Liver (tissue), 9 donors: ENCODE results near the gene ERN1. TPM values are rescaled to one million over a fixed set of nuclear protein-coding genes. Genes with fewer than 3 reads are reported as not detected.
A peak's percentile ranks its signal among the peaks of the same experiment; 100 is the strongest.

Experiments
- DNase-seq: peaks from one replicate; pipeline ENCODE4 v3.0.0-alpha.2; 2017; ENCODE audit warnings: low spot score
- H3K27ac ChIP-seq, 2 donors: one replicate each; pipeline ENCODE4 v1.7.0; 2013; ENCODE audit warnings: inconsistent platforms in 2 of 2, low read length in 2 of 2, control low read depth in 1 of 2, low read depth in 1 of 2, mild to moderate bottlenecking in 1 of 2
- H3K27me3 ChIP-seq, 4 donors: one replicate each; pipeline versions ENCODE4 v1.6.1 to v1.7.0; 2013; ENCODE audit warnings: low read length in 3 of 4, inconsistent platforms in 1 of 4, mild to moderate bottlenecking in 1 of 4, moderate library complexity in 1 of 4; ENCODE audit not compliant: control insufficient read depth in 4 of 4, insufficient read depth in 4 of 4
- H3K36me3 ChIP-seq, 4 donors: one replicate each; pipeline versions ENCODE4 v1.6.1 to v1.7.0; 2013; ENCODE audit warnings: low read length in 3 of 4, mild to moderate bottlenecking in 3 of 4, low read depth in 1 of 4, moderate library complexity in 1 of 4; ENCODE audit not compliant: control insufficient read depth in 4 of 4, insufficient read depth in 3 of 4
- H3K4me1 ChIP-seq, 4 donors: one replicate each; pipeline versions ENCODE4 v1.6.1 to v1.7.0; 2013; ENCODE audit warnings: low read length in 3 of 4, mild to moderate bottlenecking in 3 of 4, moderate library complexity in 1 of 4; ENCODE audit not compliant: control insufficient read depth in 4 of 4, insufficient read depth in 4 of 4
- H3K4me3 ChIP-seq, 3 donors: one replicate each; pipeline versions ENCODE4 v1.6.1 to v1.7.0; 2013; ENCODE audit warnings: low read length in 3 of 3, control low read depth in 1 of 3, low read depth in 1 of 3, mild to moderate bottlenecking in 1 of 3
- H3K9ac ChIP-seq, 2 donors: one replicate each; pipeline ENCODE4 v1.7.0; 2013; ENCODE audit warnings: low read length in 2 of 2, mild to moderate bottlenecking in 2 of 2, moderate library complexity in 2 of 2, control low read depth in 1 of 2, low read depth in 1 of 2
- H3K9me3 ChIP-seq, 4 donors: one replicate each; pipeline versions ENCODE4 v1.6.1 to v1.7.0; 2013; ENCODE audit warnings: low read length in 3 of 4; ENCODE audit not compliant: control insufficient read depth in 4 of 4
- ATF3 ChIP-seq: IDR thresholded peaks from 2 replicates; pipeline ENCODE4 v1.6.1; 2016; ENCODE audit warnings: antibody characterized with exemption
- CTCF ChIP-seq: fragments of 150-350 bp; IDR thresholded peaks from 2 replicates; pipeline ENCODE4 v1.5.1; 2017; ENCODE audit warnings: improper control_type of control experiment, low read depth, low read length; ENCODE audit not compliant: missing input control
- EGR1 ChIP-seq, 2 donors: IDR thresholded peaks; 2 replicates each; pipeline ENCODE4 v1.6.1; 2016 to 2018; ENCODE audit warnings: antibody characterized with exemption in 2 of 2, low read depth in 2 of 2
- FOXA1 ChIP-seq: IDR thresholded peaks from 2 replicates; pipeline ENCODE4 v1.6.1; 2016; ENCODE audit warnings: antibody characterized with exemption
- FOXA2 ChIP-seq: IDR thresholded peaks from 2 replicates; pipeline ENCODE4 v1.6.1; 2016; ENCODE audit warnings: antibody characterized with exemption
- GABPA ChIP-seq, 2 donors: IDR thresholded peaks in 1 of 2; conservative IDR thresholded peaks in 1 of 2; 2 replicates each; pipeline ENCODE4 v1.6.1; 2016; ENCODE audit warnings: antibody characterized with exemption in 2 of 2, mild to moderate bottlenecking in 1 of 2, moderate library complexity in 1 of 2
- HNF4A ChIP-seq, 2 donors: conservative IDR thresholded peaks; 2 replicates each; pipeline ENCODE4 v1.6.1; 2016; ENCODE audit warnings: antibody characterized with exemption in 2 of 2, mild to moderate bottlenecking in 2 of 2
- HNF4G ChIP-seq: IDR thresholded peaks from 2 replicates; pipeline ENCODE4 v1.6.1; 2016; ENCODE audit warnings: antibody characterized with exemption
- JUND ChIP-seq, 2 donors: IDR thresholded peaks; 2 replicates each; pipeline ENCODE4 v1.6.1; 2016; ENCODE audit warnings: antibody characterized with exemption in 2 of 2
- NR2F2 ChIP-seq: IDR thresholded peaks from 2 replicates; pipeline ENCODE4 v1.6.1; 2016; ENCODE audit warnings: antibody characterized with exemption
- RAD21 ChIP-seq, 2 donors: IDR thresholded peaks; 2 replicates each; pipeline ENCODE4 v1.6.1; 2016; ENCODE audit warnings: antibody characterized with exemption in 2 of 2, mild to moderate bottlenecking in 2 of 2
- REST ChIP-seq: IDR thresholded peaks from 2 replicates; pipeline ENCODE4 v1.6.1; 2016; ENCODE audit warnings: antibody characterized with exemption, mild to moderate bottlenecking
- RXRA ChIP-seq, 2 donors: IDR thresholded peaks; 2 replicates each; pipeline ENCODE4 v1.6.1; 2017 to 2018; ENCODE audit warnings: antibody characterized with exemption in 2 of 2, mild to moderate bottlenecking in 1 of 2
- SP1 ChIP-seq: IDR thresholded peaks from 2 replicates; pipeline ENCODE4 v1.6.1; 2018; ENCODE audit warnings: antibody characterized with exemption, mild to moderate bottlenecking
- TAF1 ChIP-seq: conservative IDR thresholded peaks from 2 replicates; pipeline ENCODE4 v1.6.1; 2016; ENCODE audit warnings: antibody characterized with exemption, mild to moderate bottlenecking
- YY1 ChIP-seq: IDR thresholded peaks from 2 replicates; pipeline ENCODE4 v1.6.1; 2016; ENCODE audit warnings: antibody characterized with exemption, mild to moderate bottlenecking
- ZBTB33 ChIP-seq: IDR thresholded peaks from 2 replicates; pipeline ENCODE4 v1.6.1; 2016; ENCODE audit warnings: antibody characterized with exemption
- WGBS: extraction: QIAGEN DNeasy Blood & Tissue Kit; methylation state at CpG from one replicate; pipeline ENCODE4 v1.1.7; 2013; 5-methylcytosine and 5-hydroxymethylcytosine counted together
- polyA plus RNA-seq, 2 donors: library from polyadenylated mRNA; stranded (reverse) in 1 of 2; unstranded in 1 of 2; fragments of 200-250 nt in 1 of 2; fragments of >200 nt in 1 of 2; fragmentation: Nextera tagmentation in 1 of 2; extraction: Ambion mirVana in 1 of 2; gene quantifications; one replicate each; pipeline versions ENCODE4 v1.2.1 to v1.2.3, GENCODE V29; 2013 to 2015
- total RNA-seq, 2 donors: library from RNA; depleted of rRNA; stranded (reverse); fragments of >200 nt; gene quantifications; one replicate each; pipeline ENCODE4 v1.2.3, GENCODE V29; 2014
- TF ChIP-seq, protein P1 (sequence below): IDR thresholded peaks from 2 replicates; pipeline ENCODE4 v1.6.1; 2016; ENCODE audit warnings: antibody characterized with exemption
- donor health status: healthy.
- donor health status: healthy.
- donor health status: healthy.
- donor health status: healthy.
- donor health status: healthy.

Gene ERN1
- total and polyA plus RNA-seq, 4 donors = 6.3 to 35.1 (median 14.9) TPM

DNA sequence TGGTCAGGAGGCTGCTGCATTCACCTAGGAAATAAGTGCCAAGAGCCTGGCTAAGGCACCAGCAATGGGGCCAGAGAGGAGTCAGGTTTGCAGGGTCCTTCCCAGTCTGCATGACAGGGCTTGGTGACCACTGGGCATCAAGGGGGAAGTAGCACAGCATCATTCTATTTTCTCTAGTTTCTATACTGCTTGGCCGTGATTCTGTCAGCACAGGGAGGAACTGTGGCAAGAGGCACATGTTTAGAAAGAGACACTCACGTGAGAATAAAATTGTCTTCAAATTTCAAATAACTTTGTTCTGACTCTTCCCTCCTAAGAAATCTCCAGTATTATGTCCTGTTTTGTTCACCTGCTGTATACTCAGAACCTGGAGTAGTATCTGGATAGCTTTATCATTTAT, 37.8 kb downstream of the ERN1 start:
- Histone ChIP-seq H3K9me3 (no peaks in the 10 kb centered on the region), H3K9ac (no peak overlapping the region), H3K27ac (peak overlapping the region; percentile 73 to 85), H3K4me1 (peaks cover 8 to 45% (median 24%) of the 10 kb centered on the region in 4 donors), H3K27me3 (no peaks in the 10 kb centered on the region), H3K4me3 (no peak overlapping the region), H3K36me3 (peaks cover 1 to 13% (median 12%) of the 10 kb centered on the region in 4 donors)
- WGBS = 92% methylated on average over 2 of the region's 2 CpGs
- TF ChIP-seq HNF4A (conservative IDR thresholded peaks at IDR 0.05) = no peak
- no peak for TF ChIP-seq FOXA2
- no peak for TF ChIP-seq RXRA (IDR thresholded peaks at IDR 0.05)
- TF ChIP-seq RAD21 (IDR thresholded peaks at IDR 0.05) = no peak
- TF ChIP-seq TAF1 = no peak
- no peak for TF ChIP-seq EGR1 (IDR thresholded peaks at IDR 0.05; ENCODE audit: low read depth in 2 of 2)
- no peak for TF ChIP-seq ATF3
- TF ChIP-seq, protein P1, sequence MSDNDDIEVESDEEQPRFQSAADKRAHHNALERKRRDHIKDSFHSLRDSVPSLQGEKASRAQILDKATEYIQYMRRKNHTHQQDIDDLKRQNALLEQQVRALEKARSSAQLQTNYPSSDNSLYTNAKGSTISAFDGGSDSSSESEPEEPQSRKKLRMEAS = no peak
- TF ChIP-seq NR2F2 = no peak
- no peak for TF ChIP-seq JUND (IDR thresholded peaks at IDR 0.05)
- DNase-seq = no peak

GRCh38 chr17:64091571-64091970, 38.4 kb downstream of the ERN1 start:
- Histone ChIP-seq H3K9me3 (no peaks in the 10 kb centered on the region), H3K27me3 (no peaks in the 10 kb centered on the region), H3K36me3 (peaks cover 1 to 7% (median 7%) of the 10 kb centered on the region in 4 donors), H3K27ac (no peak overlapping the region), H3K4me3 (no peak overlapping the region), H3K4me1 (peaks cover 8 to 45% (median 24%) of the 10 kb centered on the region in 4 donors), H3K9ac (no peak overlapping the region)
- DNase-seq = no peak
- TF ChIP-seq YY1 (no peak), HNF4A (conservative IDR thresholded peaks at IDR 0.05) (no peak), CTCF (no peak), FOXA1 (no peak), GABPA (IDR thresholded peaks at IDR 0.05 in 1 of 2, conservative IDR thresholded peaks at IDR 0.05 in 1 of 2) (no peak), HNF4G (no peak), REST (no peak), EGR1 (IDR thresholded peaks at IDR 0.05; ENCODE audit: low read depth in 2 of 2) (no peak), JUND (IDR thresholded peaks at IDR 0.05) (no peak), FOXA2 (no peak), SP1 (no peak), ZBTB33 (no peak), RAD21 (IDR thresholded peaks at IDR 0.05) (no peak), NR2F2 (no peak), TAF1 (no peak), RXRA (IDR thresholded peaks at IDR 0.05) (no peak)
- TF ChIP-seq, protein P1 = no peak
- 97% methylated on average over 6 of the region's 6 CpGs for WGBS
